Cerebellar nuclear complex (tissue), 1 donor: ENCODE measurements around the gene AUTS2.
A peak's percentile ranks its signal among the peaks of the same experiment; 100 is the strongest.

Experiments
- DNase-seq, 2 experiments: peaks; one replicate each; lab custom pipeline; 2025; lab: John Stamatoyannopoulos, UW

AUTS2 gene

GRCh38 chr7:70416986-70417655, 818.8 kb downstream of the AUTS2 start:
- DNase-seq: peak; percentile 72 to 92

DNA sequence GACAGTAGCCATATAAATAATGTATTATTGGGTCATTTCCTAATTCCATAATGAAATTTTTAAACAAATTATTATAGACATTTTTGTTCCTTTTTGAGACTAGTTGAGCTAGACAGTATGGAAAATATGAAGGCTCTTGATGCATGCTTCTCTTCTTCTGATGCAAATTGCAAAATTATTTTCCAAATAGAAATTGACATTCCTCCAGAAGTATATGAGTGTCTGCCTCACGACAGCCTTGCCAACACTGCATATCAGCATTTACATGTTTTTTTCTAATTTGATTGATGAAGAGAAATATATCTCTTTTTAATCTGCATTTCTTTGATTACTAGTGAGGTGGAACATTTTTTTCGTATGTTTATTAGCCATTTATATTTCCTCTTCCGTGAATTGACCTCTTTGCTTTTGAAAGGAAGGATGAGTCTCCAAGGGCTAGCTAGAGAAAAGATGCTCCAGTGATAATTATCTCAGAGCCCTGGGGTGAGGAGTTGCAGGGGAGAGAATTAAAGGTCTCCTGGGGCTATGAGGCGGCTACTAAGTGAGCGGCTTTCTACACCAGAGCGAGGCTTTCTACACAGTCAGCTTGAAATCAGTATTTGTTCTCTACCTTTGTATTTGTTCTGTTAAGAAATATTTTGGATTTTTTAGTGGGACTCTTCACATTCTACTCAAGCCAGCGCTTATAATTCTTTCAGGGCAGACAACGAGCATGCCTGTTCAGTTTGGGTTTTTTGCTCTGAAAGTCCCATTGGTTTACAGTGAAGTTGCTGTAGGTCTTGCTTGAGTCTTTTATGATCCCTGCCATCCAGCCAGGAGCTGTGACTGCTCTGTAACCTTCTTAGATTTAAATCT, 821.5 kb downstream of the AUTS2 start:
- no peak for DNase-seq

- DNase-seq: no peak
Observed at GRCh38 chr7:70420381-70420662, 822.0 kb downstream of the AUTS2 start.

- DNase-seq: no peak
Observed at GRCh38 chr7:70421319-70421718, 823.0 kb downstream of the AUTS2 start.

DNA sequence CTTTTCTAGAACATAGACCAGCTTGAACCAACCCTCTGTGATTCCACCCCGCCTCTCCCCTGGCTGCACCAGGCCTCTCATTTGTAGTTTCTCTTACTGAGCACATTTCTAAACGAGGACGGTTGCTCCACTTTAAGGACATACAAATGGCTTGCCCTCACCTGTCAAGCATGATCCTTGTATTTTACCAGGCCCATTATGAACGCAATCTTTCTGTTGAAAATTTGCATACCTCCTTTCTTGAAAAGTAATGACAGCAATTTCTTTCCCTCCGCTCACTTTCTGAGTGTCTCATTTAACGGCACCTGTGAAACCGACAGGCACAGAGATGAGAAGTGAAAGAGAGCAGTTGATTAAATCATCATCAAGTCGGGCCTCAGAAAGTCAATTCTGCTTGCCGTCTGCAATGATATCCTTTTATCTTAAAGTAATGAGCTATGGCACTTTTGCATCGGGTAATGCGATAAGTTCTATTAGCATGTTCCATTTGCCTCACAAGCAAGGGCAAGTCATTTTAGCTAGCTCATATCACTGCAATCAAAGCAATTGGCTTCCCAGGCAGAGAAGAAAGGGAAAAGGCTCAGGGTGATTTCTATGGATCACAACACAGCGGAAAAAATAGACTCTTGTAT, 828.1 kb downstream of the AUTS2 start:
- no peak for DNase-seq

DNA sequence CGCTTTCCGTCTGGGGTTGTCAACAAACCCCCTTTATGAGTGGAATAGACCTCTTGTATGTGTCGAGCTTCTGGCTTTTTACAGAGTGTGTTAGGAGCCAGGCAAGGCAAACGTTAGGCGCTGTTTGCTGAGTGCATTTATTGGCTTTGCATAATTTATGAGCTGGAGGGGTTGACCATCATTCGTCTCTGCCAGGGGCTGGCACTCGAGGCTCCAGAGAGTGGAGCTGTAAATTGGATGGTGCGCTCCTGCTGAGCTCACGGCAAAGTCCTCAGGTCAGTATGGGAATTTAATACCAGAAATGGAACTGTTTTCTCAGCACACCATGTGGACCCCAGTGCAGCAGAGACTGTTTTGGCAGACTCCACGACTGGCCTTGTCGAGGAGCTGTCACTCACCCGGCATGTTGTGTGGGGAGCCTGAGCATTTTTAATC, 834.3 kb downstream of the AUTS2 start:
- peak; percentile 82 to 95 for DNase-seq

- peak; percentile 43 to 92 for DNase-seq
Observed at GRCh38 chr7:70434376-70434775, 836.1 kb downstream of the AUTS2 start.

GRCh38 chr7:70434821-70435220, 836.5 kb downstream of the AUTS2 start:
- no peak for DNase-seq

- no peak for DNase-seq
Observed at GRCh38 chr7:70435634-70436033, 837.4 kb downstream of the AUTS2 start.

GRCh38 chr7:70436790-70437350, 838.6 kb downstream of the AUTS2 start:
- DNase-seq: no peak

GRCh38 chr7:70439651-70440050, 841.4 kb downstream of the AUTS2 start:
- DNase-seq: no peak

DNA sequence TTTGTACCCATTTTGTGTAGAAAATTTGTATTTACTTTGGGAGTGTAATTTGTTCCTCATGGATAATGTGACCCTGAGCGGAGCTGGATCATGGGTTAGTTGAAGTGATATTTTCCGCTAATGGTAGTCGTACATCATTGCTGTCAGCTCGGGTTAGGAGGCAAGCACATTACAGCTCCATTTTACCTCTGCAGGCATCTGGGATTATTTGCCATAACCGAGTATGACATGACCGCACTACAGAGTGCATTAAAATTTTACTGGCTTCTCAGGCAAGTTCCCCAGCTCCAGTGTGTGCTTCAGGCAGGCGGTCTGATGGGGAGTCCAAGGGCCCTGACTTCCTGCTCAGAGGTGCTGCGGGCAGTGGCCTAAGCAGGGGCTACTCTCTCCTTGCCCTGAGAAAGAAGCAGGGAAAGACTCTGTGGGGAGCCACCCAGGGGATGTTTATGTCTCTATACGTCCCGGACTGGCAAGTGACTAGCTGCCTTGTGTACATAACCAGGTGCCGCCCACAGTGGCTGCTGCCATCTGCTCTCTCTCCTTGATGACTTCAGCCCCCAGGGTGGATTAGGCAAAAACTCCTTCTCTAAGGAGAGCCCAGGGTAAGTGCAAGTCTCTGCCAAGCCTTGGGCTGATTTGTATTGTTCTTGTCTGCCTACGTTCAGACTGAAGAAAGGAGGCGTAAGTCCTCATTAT, 848.3 kb downstream of the AUTS2 start:
- no peak for DNase-seq

- no peak for DNase-seq
Observed at GRCh38 chr7:70448312-70448906, 850.1 kb downstream of the AUTS2 start.

- no peak for DNase-seq
Observed at GRCh38 chr7:70450731-70451130, 852.5 kb downstream of the AUTS2 start.

DNA sequence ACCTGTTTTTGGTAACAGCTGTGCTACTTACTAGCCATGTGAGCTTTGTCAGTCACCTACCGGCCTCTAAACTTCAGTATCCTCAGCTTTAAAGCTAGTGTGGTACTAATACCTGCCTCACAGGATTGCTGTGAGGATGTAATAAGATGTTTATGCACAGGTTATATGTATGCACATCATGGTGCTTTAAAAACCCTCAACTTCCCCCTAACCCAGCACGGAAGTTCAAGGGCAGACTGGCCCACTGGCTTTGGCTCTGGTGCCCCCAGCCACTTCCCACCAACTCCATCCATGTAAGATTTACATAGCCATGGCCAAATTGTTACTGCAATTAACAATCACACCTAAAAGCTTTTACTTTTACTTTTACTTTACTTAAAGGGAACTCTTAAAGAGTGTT, 857.6 kb downstream of the AUTS2 start:
- no peak for DNase-seq

GRCh38 chr7:70456719-70457118, 858.4 kb downstream of the AUTS2 start:
- no peak for DNase-seq

- DNase-seq: no peak
Observed at GRCh38 chr7:70457482-70457881, 859.2 kb downstream of the AUTS2 start.

GRCh38 chr7:70457883-70458680, 859.8 kb downstream of the AUTS2 start:
- no peak for DNase-seq

GRCh38 chr7:70458745-70459144, 860.5 kb downstream of the AUTS2 start:
- DNase-seq: no peak

GRCh38 chr7:70459546-70459945, 861.3 kb downstream of the AUTS2 start:
- DNase-seq: no peak

GRCh38 chr7:70460071-70460470, 861.8 kb downstream of the AUTS2 start:
- no peak for DNase-seq
